AG10803 (cell line): ENCODE measurements around the gene ACBD7.

Experiments used
- DNase-seq: peaks from one replicate; pipeline ENCODE4 v3.0.0; 2010; ENCODE audit warnings: low read depth
- H3K4me3 ChIP-seq: 2 replicates; pipeline ENCODE4 v1.5.1; 2011; ENCODE audit warnings: mild to moderate bottlenecking, low read length, control low read depth
- CTCF ChIP-seq: conservative IDR thresholded peaks from 2 replicates; pipeline ENCODE4 v1.5.1; 2011; ENCODE audit warnings: mild to moderate bottlenecking, low read length, control low read depth, inconsistent platforms

The ACBD7 gene

DNA sequence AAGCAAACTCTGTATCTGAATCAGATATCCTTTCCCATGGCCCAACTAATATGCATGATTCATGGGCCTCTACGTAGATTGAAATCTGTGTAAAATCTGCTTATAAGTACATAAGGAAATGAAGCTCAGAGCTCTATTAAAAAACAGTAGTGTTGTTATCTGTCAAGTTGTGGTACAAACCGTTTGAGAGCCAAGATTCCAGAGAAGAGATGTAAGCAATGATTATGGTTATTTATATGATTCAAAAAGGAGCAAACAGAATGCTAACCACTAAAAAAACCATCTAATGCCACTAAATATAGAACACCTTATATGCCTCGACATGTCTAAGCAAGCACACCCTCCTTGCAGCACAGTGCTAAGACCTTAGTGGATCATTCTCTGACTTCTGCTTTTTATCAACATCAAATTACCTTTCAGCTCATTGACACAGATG lies 35.2 kb upstream of the ACBD7 start:
- H3K4me3 ChIP-seq = no peak overlapping the region
- TF ChIP-seq CTCF = no peak
- peak; percentile 60 for DNase-seq

GRCh38 chr10:15122477-15123030 lies 34.0 kb upstream of the ACBD7 start:
- no peak overlapping the region for H3K4me3 ChIP-seq
- TF ChIP-seq CTCF = no peak
- DNase-seq = no peak

DNA sequence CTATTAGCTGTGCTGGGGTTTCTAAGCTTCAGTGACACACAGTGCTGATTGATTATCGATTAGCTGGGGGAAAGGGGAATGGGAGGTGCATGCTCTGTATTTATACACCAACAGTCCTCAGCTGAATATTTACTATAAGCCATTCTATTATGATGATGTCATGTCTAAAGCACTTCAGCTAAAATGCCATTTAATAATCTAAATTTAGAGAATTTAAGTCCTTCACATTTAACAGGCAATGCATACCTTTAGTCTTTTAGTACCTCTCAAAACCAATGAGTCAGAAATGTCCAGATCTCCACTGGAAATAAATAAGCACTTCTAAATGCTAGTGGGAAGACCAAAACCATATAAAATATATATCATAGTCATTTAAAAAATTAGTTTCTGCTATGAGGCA lies 33.1 kb upstream of the ACBD7 start:
- TF ChIP-seq CTCF = no peak
- H3K4me3 ChIP-seq = no peak overlapping the region
- DNase-seq = no peak

GRCh38 chr10:15120523-15120922 lies 31.9 kb upstream of the ACBD7 start:
- no peak for TF ChIP-seq CTCF
- H3K4me3 ChIP-seq = no peak overlapping the region
- DNase-seq = peak; percentile 67

GRCh38 chr10:15118615-15119014 lies 30.0 kb upstream of the ACBD7 start:
- H3K4me3 ChIP-seq = no peak overlapping the region
- no peak for DNase-seq
- TF ChIP-seq CTCF = no peak

DNA sequence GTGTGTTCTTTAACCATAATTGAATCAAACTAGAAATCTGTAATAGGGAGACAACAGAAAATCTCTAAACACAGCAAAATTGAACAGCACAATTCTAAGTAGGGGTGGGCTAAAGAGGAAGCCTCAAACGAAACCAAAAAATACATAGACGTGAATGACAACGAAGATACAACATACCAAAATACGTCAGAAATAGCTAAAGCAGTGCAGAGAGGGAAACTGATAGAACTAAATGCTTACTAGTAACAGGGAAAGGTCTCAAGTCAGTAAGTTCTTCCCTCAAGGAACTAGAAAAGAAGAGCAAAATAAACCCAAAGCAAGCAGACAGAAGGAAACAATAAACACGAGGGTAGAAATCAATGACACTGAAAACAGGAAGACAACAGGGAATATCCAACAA lies 27.6 kb upstream of the ACBD7 start:
- H3K4me3 ChIP-seq = no peak overlapping the region
- TF ChIP-seq CTCF = no peak
- no peak for DNase-seq

- no peak for DNase-seq
- no peak for TF ChIP-seq CTCF
- H3K4me3 ChIP-seq = no peak overlapping the region
These were observed 25.2 kb upstream of the ACBD7 start for GRCh38 chr10:15113766-15114165.
